Measurements from ENCODE around the gene GNG12. TPM values are rescaled to one million over a fixed set of nuclear protein-coding genes. Genes with fewer than 3 reads are reported as not detected.

GNG12 gene
- polyA plus RNA-seq, 2 donors = 21.8 to 38.8 TPM

DNA sequence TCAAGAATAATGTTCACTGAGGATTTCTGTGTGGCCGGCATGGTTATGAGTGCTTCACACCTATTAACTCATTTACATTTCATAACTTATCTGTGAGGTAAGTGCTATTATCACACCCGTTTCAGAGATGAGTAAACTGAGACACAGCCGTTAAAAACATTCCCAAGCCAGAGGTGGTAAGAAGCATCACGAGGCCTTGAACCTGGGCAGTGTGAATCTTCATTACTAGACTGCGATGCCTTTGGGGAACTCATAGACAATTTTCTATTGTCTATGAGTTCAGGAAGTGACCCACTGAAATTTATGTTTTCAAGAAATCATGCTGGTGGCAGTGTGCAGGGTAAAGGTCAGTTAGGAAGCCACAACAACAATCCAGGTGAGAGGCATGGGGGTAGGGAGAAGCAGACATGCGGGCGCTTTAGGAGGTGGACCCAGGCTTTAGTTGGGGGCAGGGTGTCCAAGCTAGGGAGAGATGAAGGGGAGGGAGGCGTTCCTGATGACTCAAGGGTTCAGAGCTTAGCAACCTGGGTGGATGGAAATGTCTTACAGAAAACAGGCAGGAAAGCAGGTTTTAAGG is 14.5 kb downstream of the GNG12 start:
- Histone ChIP-seq H3K36me3 (ENCODE audit: control insufficient read depth in 2 of 2, insufficient read depth in 2 of 2, low read length in 1 of 2) (peaks cover 3% of the 10 kb centered on the region in 2 donors), H3K27ac (ENCODE audit: low read depth in 2 of 2, low read length in 1 of 2) (peak overlapping the region in 1 of 2 donors; percentile 58), H3K27me3 (ENCODE audit: control insufficient read depth in 1 of 2, insufficient read depth in 2 of 2, low read length in 2 of 2) (no peaks in the 10 kb centered on the region), H3K4me3 (ENCODE audit: low read depth in 1 of 2, low read length in 2 of 2) (no peak overlapping the region), H3K9me3 (ENCODE audit: control insufficient read depth in 2 of 2, insufficient read depth in 1 of 2, low read depth in 1 of 2, low read length in 1 of 2) (peaks cover 0 to 3% of the 10 kb centered on the region in 2 donors), H3K4me1 (ENCODE audit: control insufficient read depth in 2 of 2, insufficient read depth in 2 of 2, low read length in 1 of 2) (peaks cover 10 to 12% of the 10 kb centered on the region in 2 donors)
- WGBS, 2 donors = 79 to 88% methylated on average over 8 of the region's 8 CpGs

- H3K27me3 ChIP-seq (ENCODE audit: control insufficient read depth in 1 of 2, insufficient read depth in 2 of 2, low read length in 2 of 2) = no peaks in the 10 kb centered on the region
- H3K4me1 ChIP-seq (ENCODE audit: control insufficient read depth in 2 of 2, insufficient read depth in 2 of 2, low read length in 1 of 2) = peaks cover 10 to 12% of the 10 kb centered on the region in 2 donors
- no peak overlapping the region for H3K27ac ChIP-seq (ENCODE audit: low read depth in 2 of 2, low read length in 1 of 2)
- peaks cover 3% of the 10 kb centered on the region in 2 donors for H3K36me3 ChIP-seq (ENCODE audit: control insufficient read depth in 2 of 2, insufficient read depth in 2 of 2, low read length in 1 of 2)
- WGBS, 2 donors = 94 to 97% methylated on average over 1 of the region's 1 CpG
- H3K4me3 ChIP-seq (ENCODE audit: low read depth in 1 of 2, low read length in 2 of 2) = no peak overlapping the region
- H3K9me3 ChIP-seq (ENCODE audit: control insufficient read depth in 2 of 2, insufficient read depth in 1 of 2, low read depth in 1 of 2, low read length in 1 of 2) = peaks cover 0 to 3% of the 10 kb centered on the region in 2 donors
Measured at GRCh38 chr1:67818162-67818561, 15.1 kb downstream of the GNG12 start.

- H3K27ac ChIP-seq (ENCODE audit: low read depth in 2 of 2, low read length in 1 of 2) = no peak overlapping the region
- H3K4me3 ChIP-seq (ENCODE audit: low read depth in 1 of 2, low read length in 2 of 2) = no peak overlapping the region
- H3K36me3 ChIP-seq (ENCODE audit: control insufficient read depth in 2 of 2, insufficient read depth in 2 of 2, low read length in 1 of 2) = peaks cover 3% of the 10 kb centered on the region in 2 donors
- peaks cover 10 to 12% of the 10 kb centered on the region in 2 donors for H3K4me1 ChIP-seq (ENCODE audit: control insufficient read depth in 2 of 2, insufficient read depth in 2 of 2, low read length in 1 of 2)
- H3K9me3 ChIP-seq (ENCODE audit: control insufficient read depth in 2 of 2, insufficient read depth in 1 of 2, low read depth in 1 of 2, low read length in 1 of 2) = peaks cover 0 to 3% of the 10 kb centered on the region in 2 donors
- WGBS, 2 donors = 64 to 74% methylated on average over 1 of the region's 1 CpG
- H3K27me3 ChIP-seq (ENCODE audit: control insufficient read depth in 1 of 2, insufficient read depth in 2 of 2, low read length in 2 of 2) = no peaks in the 10 kb centered on the region
Measured at GRCh38 chr1:67817319-67817718, 15.9 kb downstream of the GNG12 start.

DNA sequence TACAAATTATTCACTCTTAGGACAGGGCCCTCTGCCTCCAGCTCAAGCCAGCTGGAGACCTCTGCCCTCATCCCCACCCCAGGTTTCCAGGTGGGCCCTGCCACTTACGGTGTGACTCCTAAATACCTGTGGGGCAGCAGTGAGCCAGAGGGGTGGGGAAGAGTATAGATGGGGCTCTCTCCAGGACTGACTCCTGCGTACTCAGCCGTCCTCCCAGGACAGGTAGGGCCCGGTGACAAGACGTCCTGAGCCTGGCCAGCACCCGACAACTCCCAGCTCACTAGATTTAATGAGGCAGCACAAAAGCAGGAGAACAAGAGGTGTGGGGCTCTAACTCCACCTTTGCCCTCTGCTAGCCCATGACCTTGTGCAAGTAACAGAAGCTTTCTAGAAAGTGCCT is 16.8 kb downstream of the GNG12 start:
- H3K4me1 ChIP-seq (ENCODE audit: control insufficient read depth in 2 of 2, insufficient read depth in 2 of 2, low read length in 1 of 2) = peaks cover 10 to 12% of the 10 kb centered on the region in 2 donors
- WGBS, 2 donors = 80 to 92% methylated on average over 6 of the region's 6 CpGs
- H3K27me3 ChIP-seq (ENCODE audit: control insufficient read depth in 1 of 2, insufficient read depth in 2 of 2, low read length in 2 of 2) = no peaks in the 10 kb centered on the region
- H3K4me3 ChIP-seq (ENCODE audit: low read depth in 1 of 2, low read length in 2 of 2) = no peak overlapping the region
- peaks cover 0 to 3% of the 10 kb centered on the region in 2 donors for H3K9me3 ChIP-seq (ENCODE audit: control insufficient read depth in 2 of 2, insufficient read depth in 1 of 2, low read depth in 1 of 2, low read length in 1 of 2)
- peaks cover 0 to 4% of the 10 kb centered on the region in 2 donors for H3K36me3 ChIP-seq (ENCODE audit: control insufficient read depth in 2 of 2, insufficient read depth in 2 of 2, low read length in 1 of 2)
- peak overlapping the region; percentile 55 to 77 for H3K27ac ChIP-seq (ENCODE audit: low read depth in 2 of 2, low read length in 1 of 2)

- Histone ChIP-seq H3K4me3 (ENCODE audit: low read depth in 1 of 2, low read length in 2 of 2) (no peak overlapping the region), H3K36me3 (ENCODE audit: control insufficient read depth in 2 of 2, insufficient read depth in 2 of 2, low read length in 1 of 2) (peaks cover 0 to 5% of the 10 kb centered on the region in 2 donors), H3K4me1 (ENCODE audit: control insufficient read depth in 2 of 2, insufficient read depth in 2 of 2, low read length in 1 of 2) (peaks cover 10 to 12% of the 10 kb centered on the region in 2 donors), H3K9me3 (ENCODE audit: control insufficient read depth in 2 of 2, insufficient read depth in 1 of 2, low read depth in 1 of 2, low read length in 1 of 2) (peaks cover 0 to 3% of the 10 kb centered on the region in 2 donors), H3K27me3 (ENCODE audit: control insufficient read depth in 1 of 2, insufficient read depth in 2 of 2, low read length in 2 of 2) (no peaks in the 10 kb centered on the region), H3K27ac (ENCODE audit: low read depth in 2 of 2, low read length in 1 of 2) (peak overlapping the region; percentile 55 to 79)
- 74 to 81% methylated on average over 7 of the region's 7 CpGs for WGBS, 2 donors
Measured at GRCh38 chr1:67816095-67816475, 17.2 kb downstream of the GNG12 start.

GRCh38 chr1:67815303-67816094 is 17.8 kb downstream of the GNG12 start:
- 59 to 65% methylated on average over 17 of the region's 17 CpGs for WGBS, 2 donors

DNA sequence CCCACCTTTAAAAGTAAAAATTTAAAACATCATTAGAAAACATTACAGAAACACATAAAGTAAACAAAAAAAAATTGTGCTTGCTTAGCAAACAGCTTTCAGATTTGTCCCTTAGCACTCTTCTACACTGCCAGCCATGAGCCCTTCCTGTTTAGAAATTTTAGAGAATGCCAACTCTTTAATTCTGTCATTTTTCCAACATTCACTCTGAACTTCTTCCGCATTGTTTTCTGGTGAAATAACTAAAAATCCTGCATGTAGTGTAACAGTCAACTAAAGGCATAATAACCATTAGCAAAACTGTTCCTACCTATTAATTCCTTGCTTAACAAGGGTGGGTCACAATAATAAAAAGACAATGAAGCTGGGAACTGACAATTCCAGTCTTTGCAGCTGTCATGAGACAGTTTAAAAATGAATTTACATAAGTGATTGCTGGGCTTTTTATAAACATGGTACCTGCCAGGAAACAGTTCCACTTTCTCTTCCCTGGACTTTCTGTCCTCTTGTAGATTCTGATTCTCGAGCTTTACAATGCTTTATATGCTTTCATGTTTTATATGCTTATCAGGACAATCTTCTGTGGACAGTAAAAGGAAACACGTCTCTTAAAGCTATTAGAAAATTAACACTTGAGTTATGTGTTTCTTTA is 19.0 kb downstream of the GNG12 start:
- Histone ChIP-seq H3K27ac (ENCODE audit: low read depth in 2 of 2, low read length in 1 of 2) (peak overlapping the region in 1 of 2 donors; percentile 79), H3K27me3 (ENCODE audit: control insufficient read depth in 1 of 2, insufficient read depth in 2 of 2, low read length in 2 of 2) (no peaks in the 10 kb centered on the region), H3K4me1 (ENCODE audit: control insufficient read depth in 2 of 2, insufficient read depth in 2 of 2, low read length in 1 of 2) (peaks cover 10 to 12% of the 10 kb centered on the region in 2 donors), H3K9me3 (ENCODE audit: control insufficient read depth in 2 of 2, insufficient read depth in 1 of 2, low read depth in 1 of 2, low read length in 1 of 2) (peaks cover 0 to 3% of the 10 kb centered on the region in 2 donors), H3K36me3 (ENCODE audit: control insufficient read depth in 2 of 2, insufficient read depth in 2 of 2, low read length in 1 of 2) (peaks cover 0 to 5% of the 10 kb centered on the region in 2 donors), H3K4me3 (ENCODE audit: low read depth in 1 of 2, low read length in 2 of 2) (no peak overlapping the region)
- 21 to 25% methylated on average over 3 of the region's 3 CpGs for WGBS, 2 donors

More at GRCh38 chr1:67815303-67816094, 17.8 kb downstream of the GNG12 start:
- peaks cover 10 to 12% of the 10 kb centered on the region in 2 donors for H3K4me1 ChIP-seq (ENCODE audit: control insufficient read depth in 2 of 2, insufficient read depth in 2 of 2, low read length in 1 of 2)
- H3K36me3 ChIP-seq (ENCODE audit: control insufficient read depth in 2 of 2, insufficient read depth in 2 of 2, low read length in 1 of 2) = peaks cover 0 to 5% of the 10 kb centered on the region in 2 donors
- no peak overlapping the region for H3K4me3 ChIP-seq (ENCODE audit: low read depth in 1 of 2, low read length in 2 of 2)
- H3K9me3 ChIP-seq (ENCODE audit: control insufficient read depth in 2 of 2, insufficient read depth in 1 of 2, low read depth in 1 of 2, low read length in 1 of 2) = peaks cover 0 to 3% of the 10 kb centered on the region in 2 donors
- no peaks in the 10 kb centered on the region for H3K27me3 ChIP-seq (ENCODE audit: control insufficient read depth in 1 of 2, insufficient read depth in 2 of 2, low read length in 2 of 2)
- peak overlapping the region; percentile 55 to 79 for H3K27ac ChIP-seq (ENCODE audit: low read depth in 2 of 2, low read length in 1 of 2)

DNA sequence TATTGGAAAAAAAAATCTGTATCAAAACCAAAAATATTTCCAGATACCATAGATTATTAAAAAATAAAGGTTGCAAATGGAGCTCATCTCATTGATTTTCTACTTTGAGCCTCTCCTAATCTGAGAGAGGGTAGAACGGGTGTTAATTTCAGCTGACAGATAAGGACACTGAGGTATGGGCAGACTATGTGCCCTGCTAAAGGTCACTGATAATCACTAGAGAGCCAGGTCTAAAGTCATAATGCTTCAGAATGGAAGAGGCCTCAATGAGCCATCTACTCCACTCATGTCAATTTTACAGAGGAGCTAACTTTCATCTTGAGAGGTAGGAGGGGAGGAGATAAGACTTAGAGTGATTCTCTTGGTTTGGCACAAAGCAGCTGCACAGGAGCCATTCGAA is 21.0 kb downstream of the GNG12 start:
- Histone ChIP-seq H3K4me1 (ENCODE audit: control insufficient read depth in 2 of 2, insufficient read depth in 2 of 2, low read length in 1 of 2) (peaks cover 6 to 12% of the 10 kb centered on the region in 2 donors), H3K27ac (ENCODE audit: low read depth in 2 of 2, low read length in 1 of 2) (no peak overlapping the region), H3K9me3 (ENCODE audit: control insufficient read depth in 2 of 2, insufficient read depth in 1 of 2, low read depth in 1 of 2, low read length in 1 of 2) (peaks cover 0 to 3% of the 10 kb centered on the region in 2 donors), H3K4me3 (ENCODE audit: low read depth in 1 of 2, low read length in 2 of 2) (no peak overlapping the region), H3K27me3 (ENCODE audit: control insufficient read depth in 1 of 2, insufficient read depth in 2 of 2, low read length in 2 of 2) (no peaks in the 10 kb centered on the region), H3K36me3 (ENCODE audit: control insufficient read depth in 2 of 2, insufficient read depth in 2 of 2, low read length in 1 of 2) (peaks cover 0 to 5% of the 10 kb centered on the region in 2 donors)
- WGBS, 2 donors = 87 to 93% methylated on average over 2 of the region's 2 CpGs

DNA sequence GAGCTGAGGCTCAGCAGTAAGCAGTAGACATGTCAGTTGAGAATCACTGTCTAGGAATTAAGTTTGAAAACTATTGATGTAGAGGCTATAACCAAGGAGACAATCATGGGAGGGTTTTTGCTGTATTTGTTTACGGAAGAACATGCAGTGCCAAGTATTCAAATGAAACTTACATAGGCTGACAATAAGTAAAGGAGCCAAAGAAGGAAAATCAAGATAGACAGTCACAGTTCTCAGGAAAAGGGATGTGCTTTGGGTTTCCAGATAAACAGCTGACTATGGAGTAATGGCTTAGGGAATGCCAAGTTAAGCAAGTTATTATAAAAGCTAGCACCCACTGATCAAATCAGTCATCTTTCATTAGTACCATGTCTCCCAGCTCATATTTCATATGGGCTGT is 21.5 kb downstream of the GNG12 start:
- Histone ChIP-seq H3K4me3 (ENCODE audit: low read depth in 1 of 2, low read length in 2 of 2) (no peak overlapping the region), H3K27ac (ENCODE audit: low read depth in 2 of 2, low read length in 1 of 2) (no peak overlapping the region), H3K9me3 (ENCODE audit: control insufficient read depth in 2 of 2, insufficient read depth in 1 of 2, low read depth in 1 of 2, low read length in 1 of 2) (peaks cover 0 to 3% of the 10 kb centered on the region in 2 donors), H3K4me1 (ENCODE audit: control insufficient read depth in 2 of 2, insufficient read depth in 2 of 2, low read length in 1 of 2) (peaks cover 6 to 12% of the 10 kb centered on the region in 2 donors), H3K36me3 (ENCODE audit: control insufficient read depth in 2 of 2, insufficient read depth in 2 of 2, low read length in 1 of 2) (peaks cover 0 to 5% of the 10 kb centered on the region in 2 donors), H3K27me3 (ENCODE audit: control insufficient read depth in 1 of 2, insufficient read depth in 2 of 2, low read length in 2 of 2) (no peaks in the 10 kb centered on the region)
- 55 to 64% methylated on average over 1 of the region's 1 CpG for WGBS, 2 donors

Measured in esophagus (tissue), 2 donors.